ENCODE measurements around the gene ANKRD29.

The ANKRD29 gene

DNA sequence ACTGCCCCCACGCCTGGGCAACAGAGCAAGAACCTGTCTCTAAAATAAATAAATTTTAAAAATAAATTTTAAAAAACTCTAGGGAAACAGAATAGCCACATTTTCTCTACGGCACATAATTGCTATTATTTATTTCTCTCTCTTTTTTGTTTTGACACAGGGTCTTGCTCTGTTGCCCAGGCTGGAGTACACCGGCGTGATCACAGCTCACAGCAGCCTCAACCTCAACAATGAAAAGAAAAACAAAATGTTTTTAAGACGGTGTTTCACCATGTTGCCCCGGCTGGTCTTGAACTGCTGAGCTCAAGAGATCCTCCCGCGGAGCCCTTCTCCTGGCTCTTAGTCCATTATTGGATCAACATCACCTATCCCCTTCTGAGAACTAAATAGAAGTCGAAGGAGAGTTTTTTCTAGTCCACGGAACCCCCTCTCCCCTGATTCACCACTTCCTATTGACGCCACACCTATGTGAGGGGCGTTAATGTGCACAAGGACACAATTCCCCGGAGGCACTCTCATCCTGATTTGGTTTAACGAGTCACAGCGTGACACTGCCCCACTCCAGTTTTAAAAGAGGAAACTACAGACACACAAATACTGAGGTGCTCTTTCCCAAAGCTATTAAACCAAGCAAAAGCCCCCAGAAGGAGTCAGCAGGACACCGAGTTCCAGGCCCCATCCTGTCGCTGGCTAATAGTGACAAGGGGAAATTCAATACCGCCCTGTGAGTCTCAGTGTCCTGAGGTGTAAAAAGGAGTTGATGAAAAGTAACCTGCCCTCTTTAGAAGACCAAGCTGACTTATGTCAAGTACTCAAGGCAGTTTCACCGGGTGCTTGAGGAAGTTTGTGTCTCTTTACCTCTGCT is 77.5 kb downstream of the ANKRD29 start:
- Histone ChIP-seq H4K20me1 (ENCODE audit: insufficient read depth, low read length) (no peaks in the 10 kb centered on the region), H3K9me3 (ENCODE audit: low read length) (no peaks in the 10 kb centered on the region), H3K27me3 (ENCODE audit: insufficient read depth, low read length) (no peaks in the 10 kb centered on the region), H3K4me1 (ENCODE audit: insufficient read depth, low read length, severe bottlenecking) (peaks cover 29% of the 10 kb centered on the region), H3K9ac (ENCODE audit: low read length) (peak overlapping the region; percentile 87), H3K27ac (ENCODE audit: low read depth, low read length, poor library complexity, severe bottlenecking) (peak overlapping the region; percentile 92), H3F3A (ENCODE audit: insufficient read depth, low read length) (no peaks in the 10 kb centered on the region), H2AFZ (ENCODE audit: low read length) (no peak overlapping the region), H3K4me2 (ENCODE audit: low read length) (peak overlapping the region; percentile 96), H3K4me3 (ENCODE audit: low read depth, low read length, poor library complexity, severe bottlenecking) (peak overlapping the region; percentile 89), H3K9me2 (ENCODE audit: low read depth, low read length) (no peaks in the 10 kb centered on the region), H3K36me3 (ENCODE audit: insufficient read depth, low read length) (no peaks in the 10 kb centered on the region; the same call in 1 of the 2 replicates), H3K79me2 (ENCODE audit: insufficient read depth, low read length) (0 out of 2 replicates have a peak, but pooled peaks cover 5% of the 10 kb centered on the region)
- TF ChIP-seq EZH2 (IDR thresholded peaks at IDR 0.05; ENCODE audit: borderline replicate concordance, low read length) = no peak
- TF ChIP-seq CTCF (IDR thresholded peaks at IDR 0.05; ENCODE audit: low read length) = no peak

- Histone ChIP-seq H2AFZ (ENCODE audit: low read length) (no peak overlapping the region), H3K4me2 (ENCODE audit: low read length) (0 out of 2 replicates have a peak overlapping the region, but pooled peaks have one; percentile 96), H3K27me3 (ENCODE audit: insufficient read depth, low read length) (no peaks in the 10 kb centered on the region), H3F3A (ENCODE audit: insufficient read depth, low read length) (no peaks in the 10 kb centered on the region), H3K4me1 (ENCODE audit: insufficient read depth, low read length, severe bottlenecking) (peaks cover 38% of the 10 kb centered on the region), H3K4me3 (ENCODE audit: low read depth, low read length, poor library complexity, severe bottlenecking) (no peak overlapping the region), H3K9me3 (ENCODE audit: low read length) (no peaks in the 10 kb centered on the region), H3K9ac (ENCODE audit: low read length) (no peak overlapping the region), H4K20me1 (ENCODE audit: insufficient read depth, low read length) (no peaks in the 10 kb centered on the region), H3K27ac (ENCODE audit: low read depth, low read length, poor library complexity, severe bottlenecking) (no peak overlapping the region), H3K36me3 (ENCODE audit: insufficient read depth, low read length) (no peaks in the 10 kb centered on the region; the same call in 1 of the 2 replicates), H3K79me2 (ENCODE audit: insufficient read depth, low read length) (0 out of 2 replicates have a peak, but pooled peaks cover 5% of the 10 kb centered on the region), H3K9me2 (ENCODE audit: low read depth, low read length) (no peaks in the 10 kb centered on the region)
- no peak for TF ChIP-seq EZH2 (IDR thresholded peaks at IDR 0.05; ENCODE audit: borderline replicate concordance, low read length)
- TF ChIP-seq CTCF (IDR thresholded peaks at IDR 0.05; ENCODE audit: low read length) = no peak
These were observed 78.4 kb downstream of the ANKRD29 start for GRCh38 chr18:23584019-23584983.

DNA sequence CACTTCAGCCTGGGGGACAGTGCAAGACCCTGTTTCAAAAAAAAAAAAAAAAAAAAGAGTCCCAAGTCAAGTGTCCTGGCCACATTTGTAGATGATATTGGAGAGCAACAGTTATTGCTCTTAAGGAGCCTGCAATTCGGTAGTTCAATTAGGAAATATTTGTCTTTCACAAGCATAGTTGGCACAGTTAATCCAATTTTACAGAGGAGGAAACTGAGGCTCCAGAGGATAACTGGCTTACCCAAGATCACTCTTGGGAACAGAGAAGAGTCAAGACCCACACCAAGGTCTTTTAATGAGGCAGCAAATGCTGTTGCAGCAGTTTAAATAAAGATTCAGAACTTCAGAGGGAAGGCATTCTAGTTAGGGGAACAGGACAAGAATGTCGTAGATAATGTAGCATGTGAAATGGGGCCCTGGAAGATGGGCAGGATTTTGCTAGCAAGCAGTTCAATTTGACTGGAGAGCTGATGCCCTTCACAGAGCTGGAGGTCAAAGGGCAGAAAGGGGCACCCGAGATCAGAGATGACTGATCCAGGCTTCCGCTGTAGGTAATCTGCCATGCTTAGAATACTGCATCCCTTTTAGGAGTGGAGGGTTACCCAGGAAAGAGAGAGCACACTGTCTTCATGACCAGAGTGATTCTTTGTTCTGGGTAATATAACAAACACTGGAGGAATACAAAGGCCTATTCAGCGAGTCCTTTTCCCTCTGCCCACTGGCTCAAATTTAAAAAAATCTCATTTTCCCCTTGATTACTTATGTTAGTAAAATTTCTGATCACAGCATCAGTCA is 79.4 kb downstream of the ANKRD29 start:
- Histone ChIP-seq H3K9me3 (ENCODE audit: low read length) (no peaks in the 10 kb centered on the region), H3F3A (ENCODE audit: insufficient read depth, low read length) (no peaks in the 10 kb centered on the region), H3K9me2 (ENCODE audit: low read depth, low read length) (no peaks in the 10 kb centered on the region), H3K79me2 (ENCODE audit: insufficient read depth, low read length) (0 out of 2 replicates have a peak, but pooled peaks cover 5% of the 10 kb centered on the region), H3K36me3 (ENCODE audit: insufficient read depth, low read length) (no peaks in the 10 kb centered on the region; the same call in 1 of the 2 replicates), H3K27ac (ENCODE audit: low read depth, low read length, poor library complexity, severe bottlenecking) (no peak overlapping the region), H3K4me1 (ENCODE audit: insufficient read depth, low read length, severe bottlenecking) (peaks cover 48% of the 10 kb centered on the region), H3K9ac (ENCODE audit: low read length) (no peak overlapping the region), H3K4me3 (ENCODE audit: low read depth, low read length, poor library complexity, severe bottlenecking) (no peak overlapping the region), H4K20me1 (ENCODE audit: insufficient read depth, low read length) (no peaks in the 10 kb centered on the region), H3K4me2 (ENCODE audit: low read length) (no peak overlapping the region), H3K27me3 (ENCODE audit: insufficient read depth, low read length) (no peaks in the 10 kb centered on the region), H2AFZ (ENCODE audit: low read length) (no peak overlapping the region)
- TF ChIP-seq CTCF (IDR thresholded peaks at IDR 0.05; ENCODE audit: low read length) (no peak), EZH2 (IDR thresholded peaks at IDR 0.05; ENCODE audit: borderline replicate concordance, low read length) (no peak)

Measured in OCI-LY1 (cell line).